ENCODE data around the gene ZNF831. TPM values are rescaled to one million over a fixed set of nuclear protein-coding genes. Genes with fewer than 3 reads are reported as not detected.

ZNF831 gene
- total RNA-seq, 1 experiment from 2014 or later = not detected

GRCh38 chr20:59299945-59300332 is 136.3 kb downstream of the ZNF831 start:
- POLR2A ChIA-PET = no interaction called here
- H3K4me3 Mint-ChIP-seq (ENCODE audit: unreplicated experiment) = peak overlapping the region; percentile 74
- intact Hi-C loops (cut with micrococcal nuclease; ENCODE audit: unreplicated experiment) = no loop called here
- CTCF ChIA-PET = no interaction called here
- peaks cover 9% of the 10 kb centered on the region for H3K4me1 Mint-ChIP-seq (ENCODE audit: low read depth, unreplicated experiment)
- TF ChIP-seq CTCF (IDR thresholded peaks at IDR 0.05; ENCODE audit: insufficient read depth in 1 of 2, low read depth in 1 of 2, low read length in 1 of 2, severe bottlenecking in 1 of 2, unreplicated experiment in 1 of 2) = no peak
- no peaks in the 10 kb centered on the region for H3K27me3 ChIP-seq (replicated peaks; ENCODE audit: control insufficient read depth, insufficient read depth, low read length)
- no peaks in the 10 kb centered on the region for H3K9me3 ChIP-seq
- H3K4me3 ChIP-seq (ENCODE audit: low read depth, low read length) = peak overlapping the region; percentile 46
- no peak overlapping the region for H3K27ac Mint-ChIP-seq (ENCODE audit: unreplicated experiment)
- H3K4me1 ChIP-seq = peaks cover 19% of the 10 kb centered on the region
- peaks cover 19% of the 10 kb centered on the region for H3K27me3 Mint-ChIP-seq (ENCODE audit: insufficient read depth, unreplicated experiment)
- peak; percentile 70 to 82 for DNase-seq
- no peaks in the 10 kb centered on the region for H3K36me3 ChIP-seq (ENCODE audit: control insufficient read depth, insufficient read depth, low read length)
- H3K36me3 Mint-ChIP-seq (ENCODE audit: insufficient read depth, unreplicated experiment) = peaks cover 10% of the 10 kb centered on the region
- BruUV-seq (replicated peaks) = no TSS peak
- H3K9me3 Mint-ChIP-seq (ENCODE audit: unreplicated experiment) = no peaks in the 10 kb centered on the region

GRCh38 chr20:59300333-59301081 is 136.9 kb downstream of the ZNF831 start, which contains the start of gene EDN3:
TSS of gene EDN3 (plus strand) at chr20:59300611. CDS start at chr20:59300813, 202 bp downstream.
- BruUV-seq (replicated peaks) = TSS peak; percentile 19
- no peaks in the 10 kb centered on the region for H3K9me3 Mint-ChIP-seq (ENCODE audit: unreplicated experiment)
- POLR2A ChIA-PET = no interaction called here
- H3K27ac Mint-ChIP-seq (ENCODE audit: unreplicated experiment) = no peak within 1 kb of the TSS
- Histone ChIP-seq H3K36me3 (ENCODE audit: control insufficient read depth, insufficient read depth, low read length) (no peaks in the 10 kb centered on the region), H3K27me3 (replicated peaks; ENCODE audit: control insufficient read depth, insufficient read depth, low read length) (no peaks in the 10 kb centered on the region), H3K4me3 (ENCODE audit: low read depth, low read length) (peak within 1 kb of the TSS; percentile 46), H3K4me1 (peaks cover 13% of the 10 kb centered on the region), H3K9me3 (no peaks in the 10 kb centered on the region)
- CTCF ChIA-PET = no interaction called here
- TF ChIP-seq CTCF (IDR thresholded peaks at IDR 0.05; ENCODE audit: insufficient read depth in 1 of 2, low read depth in 1 of 2, low read length in 1 of 2, severe bottlenecking in 1 of 2, unreplicated experiment in 1 of 2) = no peak
- peaks cover 19% of the 10 kb centered on the region for H3K27me3 Mint-ChIP-seq (ENCODE audit: insufficient read depth, unreplicated experiment)
- H3K36me3 Mint-ChIP-seq (ENCODE audit: insufficient read depth, unreplicated experiment) = peaks cover 16% of the 10 kb centered on the region
- peak within 1 kb of the TSS; percentile 74 for H3K4me3 Mint-ChIP-seq (ENCODE audit: unreplicated experiment)
- H3K4me1 Mint-ChIP-seq (ENCODE audit: low read depth, unreplicated experiment) = peaks cover 3% of the 10 kb centered on the region
- DNase-seq = peak in 1 of 2 experiments; percentile 53
- intact Hi-C loops (cut with micrococcal nuclease; ENCODE audit: unreplicated experiment) = no loop called here

DNA sequence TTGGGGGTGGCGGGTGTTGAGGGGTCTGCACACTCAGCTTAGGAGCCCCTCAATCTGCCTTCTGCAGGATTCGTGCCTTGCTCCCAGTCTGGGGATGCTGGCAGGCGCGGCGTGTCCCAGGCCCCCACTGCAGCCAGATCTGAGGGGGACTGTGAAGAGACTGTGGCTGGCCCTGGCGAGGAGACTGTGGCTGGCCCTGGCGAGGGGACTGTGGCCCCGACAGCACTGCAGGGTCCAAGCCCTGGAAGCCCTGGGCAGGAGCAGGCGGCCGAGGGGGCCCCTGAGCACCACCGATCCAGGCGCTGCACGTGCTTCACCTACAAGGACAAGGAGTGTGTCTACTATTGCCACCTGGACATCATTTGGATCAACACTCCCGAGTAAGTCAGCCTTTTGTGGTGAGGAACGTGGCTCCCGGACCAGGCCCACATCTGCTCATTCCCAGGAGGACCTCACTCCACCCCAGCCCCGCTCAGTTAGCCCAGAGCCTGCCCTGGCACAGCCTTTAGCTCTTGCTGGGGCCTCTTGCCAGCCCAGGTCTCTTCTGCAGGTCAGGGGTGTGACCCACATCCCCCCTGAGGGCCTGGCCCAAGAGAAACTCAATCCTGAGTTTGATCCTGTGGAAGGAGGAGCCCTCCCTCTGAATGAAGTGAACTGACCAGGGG is 137.9 kb downstream of the ZNF831 start:
- ChIA-PET CTCF (no interaction called here), POLR2A (no interaction called here)
- Histone ChIP-seq H3K4me3 (ENCODE audit: low read depth, low read length) (peak overlapping the region; percentile 46), H3K27me3 (replicated peaks; ENCODE audit: control insufficient read depth, insufficient read depth, low read length) (no peaks in the 10 kb centered on the region), H3K36me3 (ENCODE audit: control insufficient read depth, insufficient read depth, low read length) (no peaks in the 10 kb centered on the region; the same call in 1 of the 2 replicates), H3K4me1 (peaks cover 10% of the 10 kb centered on the region), H3K9me3 (no peaks in the 10 kb centered on the region)
- Mint-ChIP-seq H3K4me3 (ENCODE audit: unreplicated experiment) (peak overlapping the region; percentile 74), H3K27ac (ENCODE audit: unreplicated experiment) (no peak overlapping the region), H3K9me3 (ENCODE audit: unreplicated experiment) (no peaks in the 10 kb centered on the region), H3K27me3 (ENCODE audit: insufficient read depth, unreplicated experiment) (peaks cover 19% of the 10 kb centered on the region), H3K4me1 (ENCODE audit: low read depth, unreplicated experiment) (no peaks in the 10 kb centered on the region), H3K36me3 (ENCODE audit: insufficient read depth, unreplicated experiment) (peaks cover 25% of the 10 kb centered on the region)
- DNase-seq = no peak
- intact Hi-C loops (cut with micrococcal nuclease; ENCODE audit: unreplicated experiment) = no loop called here
- BruUV-seq (replicated peaks) = no TSS peak
- no peak for TF ChIP-seq CTCF (IDR thresholded peaks at IDR 0.05; ENCODE audit: insufficient read depth in 1 of 2, low read depth in 1 of 2, low read length in 1 of 2, severe bottlenecking in 1 of 2, unreplicated experiment in 1 of 2)

All from Caco-2 (cell line).